ENCODE results near the gene GRIN3A.
A peak's percentile ranks its signal among the peaks of the same experiment; 100 is the strongest.

Gene GRIN3A

GRCh38 chr9:101689039-101689438 lies 49.4 kb downstream of the GRIN3A start:
- no peak for TF ChIP-seq CREB1 (IDR thresholded peaks at IDR 0.05; ENCODE audit: low read depth)
- no peak for TF ChIP-seq EP300 (IDR thresholded peaks at IDR 0.05; ENCODE audit: borderline replicate concordance)
- TF ChIP-seq TAF1 (IDR thresholded peaks at IDR 0.05; ENCODE audit: low read depth): no peak
- TF ChIP-seq RAD21 (IDR thresholded peaks at IDR 0.05; ENCODE audit: low read depth): no peak
- TF ChIP-seq EGR1 (IDR thresholded peaks at IDR 0.05): no peak
- no peak for TF ChIP-seq TCF12 (IDR thresholded peaks at IDR 0.05; ENCODE audit: low read depth)
- no peak for TF ChIP-seq ZBTB7A (IDR thresholded peaks at IDR 0.05; ENCODE audit: low read depth)
- TF ChIP-seq, protein P1, sequence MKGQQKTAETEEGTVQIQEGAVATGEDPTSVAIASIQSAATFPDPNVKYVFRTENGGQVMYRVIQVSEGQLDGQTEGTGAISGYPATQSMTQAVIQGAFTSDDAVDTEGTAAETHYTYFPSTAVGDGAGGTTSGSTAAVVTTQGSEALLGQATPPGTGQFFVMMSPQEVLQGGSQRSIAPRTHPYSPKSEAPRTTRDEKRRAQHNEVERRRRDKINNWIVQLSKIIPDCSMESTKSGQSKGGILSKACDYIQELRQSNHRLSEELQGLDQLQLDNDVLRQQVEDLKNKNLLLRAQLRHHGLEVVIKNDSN (IDR thresholded peaks at IDR 0.05): no peak
- no peak for TF ChIP-seq CEBPB (IDR thresholded peaks at IDR 0.05)
- TF ChIP-seq YY1 (IDR thresholded peaks at IDR 0.05; ENCODE audit: low read depth): no peak
- no peak for TF ChIP-seq TEAD4 (IDR thresholded peaks at IDR 0.05)
- no peak for TF ChIP-seq REST (IDR thresholded peaks at IDR 0.05; ENCODE audit: low read depth)

GRCh38 chr9:101684665-101685064 lies 53.8 kb downstream of the GRIN3A start:
- TF ChIP-seq EP300 (IDR thresholded peaks at IDR 0.05; ENCODE audit: borderline replicate concordance) (no peak), CREB1 (IDR thresholded peaks at IDR 0.05; ENCODE audit: low read depth) (no peak), RAD21 (IDR thresholded peaks at IDR 0.05; ENCODE audit: low read depth) (no peak), NFIC (IDR thresholded peaks at IDR 0.05) (no peak), FOXM1 (IDR thresholded peaks at IDR 0.05; ENCODE audit: borderline replicate concordance, low read depth) (no peak), TCF12 (IDR thresholded peaks at IDR 0.05; ENCODE audit: low read depth) (no peak), ZBTB7A (IDR thresholded peaks at IDR 0.05; ENCODE audit: low read depth) (no peak), TAF1 (IDR thresholded peaks at IDR 0.05; ENCODE audit: low read depth) (no peak), TEAD4 (IDR thresholded peaks at IDR 0.05) (no peak), CEBPB (IDR thresholded peaks at IDR 0.05) (no peak), YY1 (IDR thresholded peaks at IDR 0.05; ENCODE audit: low read depth) (no peak), MAX (IDR thresholded peaks at IDR 0.05) (no peak)
- TF ChIP-seq, protein P1 (IDR thresholded peaks at IDR 0.05): no peak

DNA sequence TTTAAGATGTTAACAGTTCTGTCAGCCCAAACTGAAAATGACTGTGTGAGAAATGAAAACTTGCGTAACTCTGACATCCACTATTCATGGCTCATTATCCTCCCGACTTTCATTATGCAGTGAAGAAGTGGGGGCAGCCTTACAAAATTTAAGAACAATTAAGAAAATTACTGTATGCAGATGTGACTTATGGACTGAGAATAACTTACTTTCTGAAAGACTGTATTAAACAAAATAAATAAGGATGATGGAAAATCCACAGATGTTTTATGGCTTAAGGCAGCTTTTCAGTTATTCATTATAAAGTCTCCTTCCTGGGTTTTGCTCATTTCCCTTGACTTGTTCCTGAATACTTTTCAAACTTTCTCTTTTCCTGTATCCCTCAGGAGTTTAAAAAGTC lies 55.2 kb downstream of the GRIN3A start:
- TF ChIP-seq EGR1 (IDR thresholded peaks at IDR 0.05) (no peak), EP300 (IDR thresholded peaks at IDR 0.05; ENCODE audit: borderline replicate concordance) (no peak), CEBPB (IDR thresholded peaks at IDR 0.05) (0 out of 2 replicates have a peak, but pooled peaks have one; percentile 2)

GRCh38 chr9:101677861-101678260 lies 60.6 kb downstream of the GRIN3A start:
- no peak for TF ChIP-seq NFIC (IDR thresholded peaks at IDR 0.05)
- no peak for TF ChIP-seq MAX (IDR thresholded peaks at IDR 0.05)
- TF ChIP-seq YY1 (IDR thresholded peaks at IDR 0.05; ENCODE audit: low read depth): no peak
- no peak for TF ChIP-seq REST (IDR thresholded peaks at IDR 0.05; ENCODE audit: low read depth)
- no peak for TF ChIP-seq FOXM1 (IDR thresholded peaks at IDR 0.05; ENCODE audit: borderline replicate concordance, low read depth)
- TF ChIP-seq EP300 (IDR thresholded peaks at IDR 0.05; ENCODE audit: borderline replicate concordance): no peak
- TF ChIP-seq, protein P1 (IDR thresholded peaks at IDR 0.05): no peak
- no peak for TF ChIP-seq TAF1 (IDR thresholded peaks at IDR 0.05; ENCODE audit: low read depth)
- TF ChIP-seq RAD21 (IDR thresholded peaks at IDR 0.05; ENCODE audit: low read depth): no peak
- no peak for TF ChIP-seq EGR1 (IDR thresholded peaks at IDR 0.05)
- no peak for TF ChIP-seq TEAD4 (IDR thresholded peaks at IDR 0.05)
- no peak for TF ChIP-seq CREB1 (IDR thresholded peaks at IDR 0.05; ENCODE audit: low read depth)
- TF ChIP-seq ZBTB7A (IDR thresholded peaks at IDR 0.05; ENCODE audit: low read depth): no peak
- no peak for TF ChIP-seq TCF12 (IDR thresholded peaks at IDR 0.05; ENCODE audit: low read depth)
- TF ChIP-seq CEBPB (IDR thresholded peaks at IDR 0.05): no peak

DNA sequence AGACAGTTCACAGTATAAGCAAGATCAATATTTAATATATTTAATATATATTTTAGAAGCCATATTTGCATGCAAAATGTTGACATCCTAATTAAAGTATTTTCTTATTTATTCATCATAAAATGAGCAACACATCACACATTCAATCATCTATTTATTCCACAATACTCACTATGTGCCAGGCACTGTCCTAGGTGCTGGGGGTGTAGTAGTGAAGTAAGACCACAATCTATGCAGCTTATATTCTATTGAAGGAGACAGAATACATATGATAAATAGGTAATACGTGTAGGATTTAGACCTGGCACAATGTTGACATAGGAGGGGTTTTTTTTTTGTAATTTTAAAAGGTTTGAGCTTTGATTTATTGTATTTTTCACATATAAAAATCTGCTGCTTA lies 63.1 kb downstream of the GRIN3A start:
- TF ChIP-seq YY1 (IDR thresholded peaks at IDR 0.05; ENCODE audit: low read depth) (no peak), REST (IDR thresholded peaks at IDR 0.05; ENCODE audit: low read depth) (peak; percentile 61; the same call in 1 of the 2 replicates)
